ENCODE measurements around the gene PSMG1.

The PSMG1 gene

DNA sequence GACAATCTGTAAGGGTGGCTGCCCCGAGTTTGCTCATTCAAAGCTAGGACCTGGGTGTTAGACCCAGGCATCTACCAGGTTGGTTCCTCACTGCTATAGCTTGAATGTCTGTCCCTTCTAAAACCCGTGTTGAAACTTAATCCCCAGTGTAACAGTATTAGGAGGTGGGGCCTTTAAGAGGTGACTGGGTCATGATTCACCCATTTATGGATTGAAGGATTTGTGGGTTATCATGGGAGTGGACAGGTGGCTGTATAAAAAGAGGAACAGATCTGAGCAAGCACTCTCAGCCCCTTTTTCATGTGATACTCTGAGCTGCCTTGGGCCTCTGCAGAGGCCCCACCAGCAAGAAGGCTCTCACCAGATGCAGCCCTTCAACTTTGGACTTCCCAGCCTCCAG lies 29.4 kb downstream of the PSMG1 start:
- DNase-seq, result no peak

DNA sequence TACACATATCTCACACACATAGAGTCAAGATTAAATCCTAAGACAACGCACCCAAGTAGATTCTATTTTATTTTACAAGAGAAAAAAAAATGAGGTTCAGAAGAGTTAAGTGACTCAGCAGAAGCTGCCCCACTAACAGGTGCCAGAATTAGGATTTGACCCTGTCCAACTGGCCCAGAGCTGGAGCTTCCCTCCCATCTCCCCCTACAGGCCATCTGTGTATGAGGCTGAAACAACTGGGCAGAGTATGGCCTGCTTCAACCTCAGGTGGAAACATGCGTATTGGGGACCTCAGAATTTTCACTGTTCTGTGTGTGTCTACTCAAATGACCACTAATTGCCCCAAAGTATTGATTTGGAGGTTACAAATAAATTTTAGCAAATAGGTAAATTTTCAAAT lies 29.9 kb downstream of the PSMG1 start:
- DNase-seq, result no peak

DNA sequence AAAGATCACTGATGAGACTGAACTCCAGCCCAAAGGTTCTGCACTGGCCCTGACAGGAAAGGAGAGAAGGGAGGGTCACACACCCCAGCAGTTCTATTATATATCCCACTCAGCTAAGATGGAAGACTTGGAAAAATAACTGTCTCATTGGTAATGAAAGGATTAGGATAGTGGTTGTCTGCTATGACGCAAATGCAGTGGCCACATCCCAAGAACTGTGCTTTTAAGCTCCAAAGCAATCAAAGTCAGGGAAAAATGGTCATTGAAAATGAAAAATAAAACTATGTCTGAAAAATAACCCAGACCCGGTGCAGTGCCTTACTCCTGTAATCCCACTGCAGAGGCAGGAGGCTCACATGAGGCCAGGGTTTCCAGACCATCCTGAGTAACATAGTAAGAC lies 31.0 kb downstream of the PSMG1 start:
- DNase-seq, result no peak

DNA sequence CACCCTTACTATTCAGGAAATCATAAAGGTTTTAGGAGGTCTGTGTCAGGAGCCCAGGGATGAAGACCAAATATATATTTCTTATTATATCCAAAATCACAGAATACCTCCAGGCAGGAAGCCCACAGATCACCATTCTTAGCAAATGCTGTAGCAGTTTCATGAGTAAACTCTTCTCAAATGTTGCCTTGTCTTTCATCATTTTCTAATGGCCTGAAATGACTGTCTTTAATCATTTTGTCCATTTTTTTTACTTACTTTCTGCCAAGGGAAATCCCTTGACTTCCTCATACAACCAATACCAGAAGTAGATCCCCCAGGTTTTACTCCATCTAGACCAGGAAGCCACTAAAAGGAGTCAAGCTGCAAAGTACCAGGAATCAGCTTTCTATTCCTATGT lies 32.4 kb downstream of the PSMG1 start:
- no peak for DNase-seq

DNA sequence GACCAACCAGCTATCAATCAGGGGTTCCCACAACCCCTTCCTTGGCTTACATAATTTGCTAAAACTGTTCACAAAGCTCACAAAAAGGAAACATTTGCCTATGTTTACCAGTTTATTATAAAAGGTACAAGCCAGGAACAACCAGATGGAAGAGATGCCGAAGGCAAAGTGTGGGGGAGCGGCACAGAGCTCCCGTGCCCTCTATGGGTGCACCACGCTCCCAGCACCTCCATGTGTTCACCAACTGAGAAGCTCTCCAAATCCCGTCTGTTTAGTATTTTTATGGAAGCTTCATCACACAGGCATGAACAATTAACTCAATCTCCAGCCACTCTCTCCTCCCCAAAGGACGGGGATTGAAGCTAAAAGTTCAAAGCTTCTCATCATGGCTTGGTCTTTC lies 32.9 kb downstream of the PSMG1 start:
- no peak for DNase-seq

DNA sequence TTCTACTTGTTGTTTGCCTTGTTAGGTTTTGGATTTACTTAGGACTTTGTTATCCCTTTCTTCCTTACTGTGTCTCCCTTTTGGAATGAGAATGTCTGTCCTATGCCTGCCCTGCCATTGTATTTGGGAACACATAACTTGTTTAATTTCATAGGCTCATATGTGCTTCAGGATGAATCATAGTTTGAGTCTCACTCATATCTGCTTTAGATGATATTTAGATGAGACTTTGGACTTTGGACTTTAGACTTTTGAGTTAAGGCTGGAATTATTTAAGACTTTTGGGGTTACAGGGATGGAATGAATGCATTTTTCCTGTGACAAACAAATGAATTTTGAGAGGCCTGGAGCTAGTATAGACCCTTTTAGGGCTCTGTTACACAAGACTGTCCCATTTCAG lies 33.4 kb downstream of the PSMG1 start:
- DNase-seq, result no peak

DNA sequence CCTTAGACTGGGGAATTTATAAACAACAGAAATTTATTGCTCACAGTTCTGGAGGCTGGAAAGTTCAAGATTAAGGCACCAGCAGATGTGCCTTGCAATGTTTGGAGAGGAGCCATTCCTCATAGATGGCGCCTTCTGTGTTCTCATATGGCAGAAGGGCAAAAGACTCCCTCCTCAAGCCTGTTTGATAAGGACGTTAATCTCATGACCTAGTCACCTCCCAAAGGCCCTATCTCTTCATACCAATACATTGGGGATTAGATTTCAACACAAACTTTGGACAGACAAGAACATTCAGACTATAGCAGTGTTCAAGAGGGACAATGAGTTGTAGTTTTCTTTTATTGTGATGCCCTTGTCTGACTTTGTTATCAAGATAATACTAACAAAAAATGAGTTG lies 34.3 kb downstream of the PSMG1 start:
- DNase-seq, result no peak

DNA sequence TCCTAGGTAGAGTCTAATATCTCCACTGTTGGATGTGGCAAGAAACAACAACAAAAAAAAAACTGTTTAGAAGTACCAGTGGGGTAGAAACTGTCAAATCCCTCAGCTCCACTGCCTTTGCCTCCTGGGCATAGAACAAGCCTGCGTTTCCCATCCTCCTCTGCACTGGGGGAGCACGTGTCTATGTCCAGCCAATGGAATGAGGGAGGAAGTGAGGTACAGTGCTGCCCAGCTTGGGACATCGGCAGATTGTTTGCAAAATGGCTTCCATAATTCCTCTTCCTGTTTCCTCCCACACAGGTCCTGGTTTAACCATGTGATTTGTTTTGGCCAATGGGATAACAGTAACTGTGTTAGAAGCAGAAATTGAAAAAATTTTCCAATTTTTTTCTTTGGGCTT lies 39.1 kb downstream of the PSMG1 start:
- DNase-seq, result no peak

DNA sequence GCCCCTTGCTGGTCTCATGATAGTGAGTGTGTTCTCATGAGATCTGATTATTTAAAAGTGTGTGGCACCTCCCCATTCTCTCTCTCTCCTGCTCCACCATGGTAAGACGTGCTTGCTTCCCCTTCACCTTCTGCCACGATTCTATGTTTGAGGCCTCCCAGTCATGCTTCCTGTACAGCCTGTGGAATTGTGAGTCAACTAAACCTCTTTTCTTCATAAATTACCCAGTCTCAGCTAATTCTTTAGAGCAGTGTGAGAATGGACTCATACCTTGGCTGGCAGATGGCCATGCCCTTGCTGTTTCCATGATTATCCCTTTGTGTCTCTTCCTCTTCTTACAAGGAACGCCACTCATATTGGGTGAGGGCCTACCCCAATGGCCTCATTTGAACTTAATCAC lies 40.3 kb downstream of the PSMG1 start:
- DNase-seq, result no peak

DNA sequence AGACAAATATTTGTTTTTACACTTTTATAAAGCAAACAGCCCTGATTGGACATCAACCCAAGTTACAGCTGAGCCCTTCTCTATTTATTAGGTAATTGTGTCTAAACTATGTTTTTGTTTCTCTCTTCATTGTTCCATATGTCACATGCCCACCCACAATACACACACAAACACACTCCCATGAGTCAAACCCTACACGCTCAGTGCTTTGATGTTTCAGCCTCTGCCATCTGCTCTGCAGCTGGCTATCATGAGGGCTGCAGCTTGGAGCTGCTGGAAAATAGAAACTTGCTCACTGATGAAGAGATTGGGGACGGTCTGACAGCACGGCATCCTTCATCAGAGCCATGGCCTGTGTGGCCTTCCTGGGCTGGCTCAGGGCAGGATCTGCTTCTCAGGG lies 41.7 kb downstream of the PSMG1 start:
- peak; percentile 40 for DNase-seq

DNA sequence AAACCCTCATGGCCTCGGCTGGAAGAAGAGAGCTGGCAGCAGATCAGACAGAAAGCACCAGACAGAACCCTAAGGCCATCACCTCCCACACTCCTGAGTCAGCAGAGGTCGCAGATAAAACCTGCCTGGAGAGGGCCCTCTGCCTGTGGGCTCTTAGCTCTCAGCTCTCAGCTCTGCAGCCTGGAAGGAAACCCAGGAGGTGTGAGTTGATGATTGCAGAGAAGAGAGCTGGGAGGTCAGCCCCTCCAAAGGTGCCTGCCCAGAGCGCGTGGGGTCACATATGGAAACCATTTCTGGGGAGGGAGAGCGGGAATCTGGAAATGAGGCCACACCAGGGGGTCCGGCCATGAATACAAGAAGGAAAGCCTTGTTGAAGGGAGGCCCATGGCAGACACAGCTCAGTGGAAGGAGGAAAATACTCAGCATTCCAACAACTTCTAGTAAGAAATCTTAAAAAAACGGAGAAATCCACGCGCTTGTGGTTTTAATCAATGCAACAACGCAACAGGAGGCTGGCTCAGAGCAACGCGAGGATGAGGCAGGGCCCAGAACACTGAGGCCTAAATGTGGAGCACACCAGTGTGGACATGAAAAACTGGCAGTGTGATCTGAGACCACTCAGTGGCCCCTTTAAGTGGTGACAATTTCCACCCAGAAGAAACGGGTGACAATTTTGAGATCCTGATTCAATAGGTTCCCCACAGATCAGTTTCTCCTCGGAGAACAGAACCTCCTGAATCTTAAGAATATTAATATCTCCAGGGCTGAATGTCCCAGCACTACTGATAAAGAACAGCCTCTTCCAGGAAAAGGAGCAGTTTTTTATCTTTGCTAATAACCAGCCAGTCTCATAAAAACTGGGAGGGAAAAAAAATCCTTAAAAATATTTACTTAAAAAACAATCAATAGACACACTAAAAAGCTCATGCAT lies 45.7 kb downstream of the PSMG1 start:
- no peak for DNase-seq

DNA sequence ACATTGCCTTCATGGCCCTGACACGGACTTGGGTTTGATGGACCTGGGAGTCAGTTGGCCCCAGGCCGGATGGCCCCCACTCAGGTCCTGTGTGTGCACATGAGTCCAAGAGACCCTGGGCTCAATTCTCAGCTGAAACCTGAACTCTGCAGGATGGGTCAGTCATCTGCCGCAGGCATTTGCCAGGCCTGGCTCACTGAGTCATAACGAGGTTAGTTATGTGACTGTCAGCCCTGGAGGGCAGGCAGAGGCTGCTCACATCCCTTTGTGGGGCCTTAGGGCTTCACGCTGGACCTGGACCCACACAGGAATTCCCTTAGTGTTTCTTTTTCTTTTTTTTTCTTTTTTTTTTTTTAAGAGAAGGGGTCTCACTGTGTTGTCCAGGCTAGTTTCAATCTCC lies 46.5 kb downstream of the PSMG1 start:
- DNase-seq, result no peak

DNA sequence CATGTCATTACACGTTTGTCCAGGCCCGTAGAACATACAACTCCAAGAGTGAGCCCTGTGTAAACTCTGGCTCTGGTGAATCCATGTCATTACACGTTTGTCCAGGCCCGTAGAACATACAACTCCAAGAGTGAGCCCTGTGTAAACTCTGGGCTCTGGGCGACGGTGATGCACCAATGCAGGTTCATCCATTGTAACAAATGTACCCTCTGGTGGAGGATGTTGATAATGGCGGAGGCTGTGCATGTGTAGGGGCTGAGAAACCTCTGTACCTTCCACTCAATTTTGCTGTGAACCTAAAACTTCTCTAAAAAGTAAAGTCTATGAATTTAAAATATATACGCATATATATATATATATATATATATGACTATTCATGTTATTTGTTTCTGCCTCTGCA lies 47.1 kb downstream of the PSMG1 start:
- peak; percentile 68 for DNase-seq

DNA sequence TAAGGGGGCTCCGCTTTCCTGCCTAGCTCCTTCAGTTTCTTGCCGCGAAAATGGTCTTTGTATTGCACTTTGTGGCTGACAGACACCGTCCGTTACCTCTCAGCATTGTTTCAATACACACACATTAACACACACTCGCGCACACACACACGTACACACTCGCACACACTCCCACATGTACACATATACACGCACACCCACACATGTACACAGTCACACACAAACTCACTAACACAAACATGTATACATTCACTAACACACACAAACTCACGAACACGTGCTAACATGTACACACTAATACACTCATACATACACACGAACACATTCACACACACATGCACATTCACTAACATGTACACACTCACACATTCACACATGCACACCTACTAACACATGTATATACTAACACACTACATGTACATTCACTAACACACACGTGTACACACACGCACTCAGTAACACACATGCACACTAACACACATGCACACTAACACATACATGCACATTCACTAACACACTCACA lies 48.9 kb downstream of the PSMG1 start:
- DNase-seq, result no peak

DNA sequence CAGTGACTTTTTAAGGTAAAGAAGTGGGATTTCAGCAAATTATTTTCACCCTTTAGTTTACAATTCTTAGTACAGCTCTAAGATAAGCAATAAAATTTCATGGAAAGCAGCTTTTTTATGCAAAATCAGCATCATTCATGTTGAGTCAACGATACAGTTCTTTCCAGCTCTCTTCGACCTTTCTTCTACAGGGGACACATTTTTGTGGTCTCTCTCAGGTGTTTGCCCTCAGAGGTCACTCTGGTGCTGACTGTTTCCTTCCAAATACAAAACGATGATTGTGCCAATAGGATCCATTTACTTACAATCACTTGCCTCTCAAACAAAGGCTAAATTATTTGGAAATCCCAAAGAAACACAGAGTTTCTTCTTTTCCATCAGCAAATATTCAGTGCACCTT lies 51.0 kb downstream of the PSMG1 start:
- no peak for DNase-seq

DNA sequence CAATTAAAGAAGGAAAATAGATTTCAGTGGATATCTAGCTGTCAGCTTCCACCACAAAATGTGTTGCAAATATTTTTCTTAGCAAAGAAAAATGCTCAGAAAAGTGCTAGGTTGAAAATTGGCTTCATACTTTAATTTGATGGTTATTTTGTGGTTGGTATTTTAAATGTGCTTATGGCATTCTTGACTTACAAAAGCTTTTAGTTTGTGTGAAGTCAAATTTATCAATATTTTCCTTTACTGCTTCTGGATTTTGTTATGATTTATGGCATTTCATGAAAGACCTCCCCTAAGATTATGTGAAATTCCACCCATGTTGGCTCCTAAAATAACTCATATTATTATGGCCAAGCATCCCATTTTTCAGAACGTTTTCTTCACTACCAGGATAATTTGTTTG lies 51.5 kb downstream of the PSMG1 start:
- DNase-seq, result no peak

DNA sequence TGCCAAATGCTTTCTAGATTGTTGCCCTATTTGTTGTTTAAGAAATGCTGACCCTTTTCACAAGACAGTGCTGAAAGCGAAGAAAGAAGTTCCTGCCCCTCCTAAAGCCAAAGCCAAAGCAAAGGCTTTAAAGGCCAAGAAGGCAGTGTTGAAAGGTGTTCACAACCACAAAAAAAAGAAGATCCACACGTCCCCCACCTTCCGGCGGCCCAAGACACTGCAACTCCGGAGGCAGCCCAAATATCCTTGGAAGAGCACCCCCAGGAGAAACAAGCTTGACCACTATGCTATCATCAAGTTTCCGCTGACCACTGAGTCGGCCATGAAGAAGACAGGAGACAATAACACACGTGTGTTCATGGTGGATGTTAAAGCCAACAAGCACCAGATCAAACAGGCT lies 55.7 kb downstream of the PSMG1 start:
- DNase-seq, result no peak

DNA sequence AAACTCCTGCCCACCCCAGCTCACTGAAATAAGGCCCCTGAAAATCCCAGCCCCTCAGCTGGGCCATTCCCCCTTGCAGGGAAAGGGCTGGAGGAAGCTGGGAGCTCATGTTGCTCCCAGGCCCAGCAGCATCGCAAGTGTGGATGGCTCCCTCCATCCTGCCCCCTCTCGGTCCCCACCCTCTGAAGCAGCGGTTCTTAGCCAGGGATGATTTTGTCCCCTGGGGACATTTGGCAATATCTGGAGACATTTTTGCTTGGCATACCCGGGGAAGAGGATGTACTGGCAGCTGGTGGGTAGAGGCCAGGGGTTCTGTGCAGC lies 56.8 kb downstream of the PSMG1 start:
- DNase-seq, result no peak

DNA sequence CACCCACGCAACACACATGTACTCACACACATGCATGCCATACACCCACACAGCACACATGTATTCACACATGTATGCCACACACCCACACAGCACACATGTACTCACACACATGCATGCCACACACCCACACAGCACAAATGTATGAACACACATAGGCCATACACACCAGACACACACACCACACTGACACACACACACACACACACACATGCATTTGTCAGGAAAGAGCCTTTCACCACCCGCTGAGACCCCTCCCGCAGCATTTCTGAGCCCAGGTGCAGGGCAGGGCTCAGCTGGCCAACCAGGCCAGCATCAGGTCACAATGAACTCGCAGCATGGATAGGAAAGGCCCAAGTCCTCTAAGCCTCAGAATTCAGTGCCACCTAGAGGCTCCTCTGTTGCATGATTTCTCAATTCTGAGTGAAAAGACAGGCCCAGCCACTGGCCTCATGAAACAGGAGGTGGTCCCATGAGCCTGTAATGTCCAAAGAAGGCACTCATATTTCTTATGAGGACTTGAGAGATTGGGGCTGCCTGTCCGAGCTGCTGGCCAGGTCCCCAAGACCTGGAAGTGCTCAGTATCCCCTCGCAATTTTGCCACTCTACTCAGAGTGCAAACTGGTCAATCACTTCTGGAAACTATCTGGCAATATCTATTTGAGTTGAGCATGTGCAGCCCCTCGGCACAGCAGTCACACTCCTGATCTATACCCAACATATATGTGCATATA lies 57.3 kb downstream of the PSMG1 start:
- peak; percentile 81 for DNase-seq
